NT2/D1 (cell line): ENCODE data around the gene DCN.

Experiments used
- DNase-seq: peaks from one replicate; pipeline ENCODE4 v3.0.0-alpha.2; 2011; ENCODE audit warnings: low read depth, low spot score
- H3K27me3 ChIP-seq: 2 replicates; pipeline ENCODE4 v1.6.0; 2011; ENCODE audit warnings: mild to moderate bottlenecking; ENCODE audit not compliant: insufficient read length, insufficient read depth
- H3K36me3 ChIP-seq: 2 replicates; pipeline ENCODE4 v1.6.1; 2011; ENCODE audit warnings: mild to moderate bottlenecking, low read length, mixed read lengths; ENCODE audit not compliant: insufficient read depth, insufficient read length
- H3K4me1 ChIP-seq: 2 replicates; pipeline ENCODE4 v1.5.1; 2011; ENCODE audit not compliant: insufficient read depth, insufficient read length
- H3K4me3 ChIP-seq: 2 replicates; pipeline ENCODE4 v1.5.1; 2011; ENCODE audit warnings: low read depth; ENCODE audit not compliant: insufficient read length
- H3K9ac ChIP-seq: 2 replicates; pipeline ENCODE4 v1.6.0; 2011; ENCODE audit warnings: low read depth; ENCODE audit not compliant: insufficient read length
- H3K9me3 ChIP-seq: 2 replicates; pipeline ENCODE4 v1.5.1; 2011; ENCODE audit warnings: mild to moderate bottlenecking, low read length; ENCODE audit not compliant: insufficient read depth
- SUZ12 ChIP-seq: IDR thresholded peaks from 2 replicates; pipeline ENCODE4 v1.6.1; 2011; ENCODE audit not compliant: insufficient read length, insufficient read depth; ENCODE audit errors: extremely low read depth
- YY1 ChIP-seq: IDR thresholded peaks from 2 replicates; pipeline ENCODE4 v1.6.1; 2011; ENCODE audit not compliant: insufficient read length, insufficient read depth
- ZNF274 ChIP-seq: IDR thresholded peaks from 2 replicates; pipeline ENCODE4 v1.6.1; 2011; ENCODE audit warnings: mild to moderate bottlenecking, low read depth, low read length

Gene DCN

GRCh38 chr12:91093341-91093740, 89.3 kb downstream of the DCN start:
- H3K9me3 ChIP-seq: peaks cover 20% of the 10 kb centered on the region
- no peak for TF ChIP-seq YY1
- TF ChIP-seq SUZ12: no peak
- TF ChIP-seq ZNF274: no peak
- DNase-seq: no peak
- H3K4me1 ChIP-seq: peaks cover 2% of the 10 kb centered on the region
- no peaks in the 10 kb centered on the region for H3K36me3 ChIP-seq
- H3K27me3 ChIP-seq: no peaks in the 10 kb centered on the region
- H3K9ac ChIP-seq: no peak overlapping the region
- no peak overlapping the region for H3K4me3 ChIP-seq

GRCh38 chr12:91091916-91092715, 90.5 kb downstream of the DCN start:
- DNase-seq: no peak
- no peak overlapping the region for H3K9ac ChIP-seq
- peaks cover 20% of the 10 kb centered on the region for H3K9me3 ChIP-seq
- no peaks in the 10 kb centered on the region for H3K27me3 ChIP-seq
- no peak for TF ChIP-seq SUZ12
- TF ChIP-seq ZNF274: no peak
- no peak for TF ChIP-seq YY1
- H3K36me3 ChIP-seq: no peaks in the 10 kb centered on the region
- no peak overlapping the region for H3K4me3 ChIP-seq
- H3K4me1 ChIP-seq: peaks cover 2% of the 10 kb centered on the region
